ENCODE results near the gene PGAP1. TPM values are rescaled to one million over a fixed set of nuclear protein-coding genes. Genes with fewer than 3 reads are reported as not detected.
A peak's percentile ranks its signal among the peaks of the same experiment; 100 is the strongest.

PGAP1 gene
- total and polyA plus RNA-seq, 10 donors, result 0.38 to 10.1 (median 5.3) TPM

DNA sequence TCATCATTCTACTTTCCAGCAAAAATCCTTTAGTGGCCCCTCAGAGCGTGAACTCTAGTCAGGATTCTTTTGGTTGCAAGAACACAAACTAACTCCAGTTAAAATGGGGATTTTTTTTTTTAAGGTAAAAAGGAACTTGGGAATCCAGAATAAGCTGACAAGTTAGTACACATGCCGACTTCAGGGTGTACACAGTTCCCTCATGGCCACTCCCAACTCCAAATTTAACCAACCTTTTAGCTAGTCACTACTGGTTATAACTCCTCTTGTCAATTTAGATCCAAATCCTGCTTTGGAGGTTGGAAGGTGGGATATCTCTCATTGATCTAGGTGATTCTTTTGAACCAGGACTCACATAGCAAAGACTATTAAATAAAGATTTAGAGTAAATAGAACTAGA lies 5.0 kb upstream of the PGAP1 start:
- DNase-seq, result no peak
- Histone ChIP-seq H3K9me3 (no peaks in the 10 kb centered on the region), H3K36me3 (no peaks in the 10 kb centered on the region), H3K27ac (no peak overlapping the region), H3K27me3 (replicated peaks in 1 of 7) (no peaks in the 10 kb centered on the region), H3K4me1 (peaks cover 0 to 12% (median 9%) of the 10 kb centered on the region in 6 donors), H3K4me3 (no peak overlapping the region)
- TF ChIP-seq, protein P1, sequence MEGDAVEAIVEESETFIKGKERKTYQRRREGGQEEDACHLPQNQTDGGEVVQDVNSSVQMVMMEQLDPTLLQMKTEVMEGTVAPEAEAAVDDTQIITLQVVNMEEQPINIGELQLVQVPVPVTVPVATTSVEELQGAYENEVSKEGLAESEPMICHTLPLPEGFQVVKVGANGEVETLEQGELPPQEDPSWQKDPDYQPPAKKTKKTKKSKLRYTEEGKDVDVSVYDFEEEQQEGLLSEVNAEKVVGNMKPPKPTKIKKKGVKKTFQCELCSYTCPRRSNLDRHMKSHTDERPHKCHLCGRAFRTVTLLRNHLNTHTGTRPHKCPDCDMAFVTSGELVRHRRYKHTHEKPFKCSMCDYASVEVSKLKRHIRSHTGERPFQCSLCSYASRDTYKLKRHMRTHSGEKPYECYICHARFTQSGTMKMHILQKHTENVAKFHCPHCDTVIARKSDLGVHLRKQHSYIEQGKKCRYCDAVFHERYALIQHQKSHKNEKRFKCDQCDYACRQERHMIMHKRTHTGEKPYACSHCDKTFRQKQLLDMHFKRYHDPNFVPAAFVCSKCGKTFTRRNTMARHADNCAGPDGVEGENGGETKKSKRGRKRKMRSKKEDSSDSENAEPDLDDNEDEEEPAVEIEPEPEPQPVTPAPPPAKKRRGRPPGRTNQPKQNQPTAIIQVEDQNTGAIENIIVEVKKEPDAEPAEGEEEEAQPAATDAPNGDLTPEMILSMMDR (IDR thresholded peaks at IDR 0.05 in 8 of 11, conservative IDR thresholded peaks at IDR 0.05 in 3 of 11), result no peak
- TF ChIP-seq POLR2A (IDR thresholded peaks at IDR 0.05) (no peak), POLR2AphosphoS5 (IDR thresholded peaks at IDR 0.05) (no peak)
- 81 to 93% (median 86%) methylated on average over 2 of the region's 2 CpGs for WGBS, 5 donors
- intact Hi-C loops (cut with DNase I; ENCODE audit: low total_unique reads), result no loop called here

DNA sequence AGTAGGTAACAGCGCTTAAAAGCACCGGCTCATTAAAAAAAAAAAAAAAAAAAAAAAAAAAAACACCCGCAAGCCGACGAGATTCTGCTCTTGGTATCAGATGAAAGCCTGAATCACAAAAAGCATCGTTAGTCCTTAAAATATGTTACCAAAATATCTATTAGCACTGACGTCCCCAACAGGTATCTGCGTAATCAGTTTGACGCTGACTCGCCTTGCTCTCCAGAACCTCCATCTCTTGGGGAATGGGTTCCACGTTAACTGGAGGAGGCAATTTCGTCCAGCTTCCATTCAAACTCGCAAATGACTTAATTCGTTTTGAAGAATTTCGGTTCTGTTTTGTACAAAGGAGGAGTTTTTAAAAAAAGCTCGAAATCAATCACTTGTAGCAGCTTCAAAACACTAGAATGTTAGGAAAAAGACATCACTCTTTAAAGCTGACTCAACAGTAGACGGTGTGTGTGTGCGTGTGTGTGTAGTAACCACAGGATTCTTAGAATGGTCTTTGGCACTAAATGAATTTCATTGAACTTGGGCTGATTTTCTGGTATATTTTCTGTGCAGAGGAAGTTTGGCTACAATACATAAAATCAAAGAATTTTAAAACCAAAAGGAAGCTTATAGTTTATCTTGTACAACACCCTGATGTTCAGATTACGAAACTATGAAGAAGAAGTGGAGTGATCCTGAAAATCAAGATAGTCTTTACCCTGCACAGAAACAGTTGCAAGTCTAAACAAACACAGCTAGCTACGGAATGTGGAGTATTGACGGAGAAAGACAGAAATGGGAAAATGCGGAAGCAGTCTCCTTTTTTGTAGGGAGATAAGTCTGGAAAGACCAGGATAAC lies 1.1 kb upstream of the PGAP1 start:
- Histone ChIP-seq H3K4me3 (peak overlapping the region; percentile 73 to 93 (median 79)), H3K27ac (peak overlapping the region; percentile 75 to 92 (median 84)), H3K36me3 (no peaks in the 10 kb centered on the region), H3K9me3 (no peaks in the 10 kb centered on the region), H3K27me3 (replicated peaks in 1 of 7) (peaks cover 0 to 8% (median 0%) of the 10 kb centered on the region in 7 donors), H3K4me1 (peaks cover 0 to 28% (median 24%) of the 10 kb centered on the region in 6 donors)
- intact Hi-C loops (cut with DNase I; ENCODE audit: low total_unique reads), result no loop called here
- no peak for DNase-seq
- WGBS, 5 donors, result 14 to 17% (median 16%) methylated on average over 22 of the region's 22 CpGs
- TF ChIP-seq, protein P1 (IDR thresholded peaks at IDR 0.05 in 8 of 11, conservative IDR thresholded peaks at IDR 0.05 in 3 of 11), result no peak
- TF ChIP-seq POLR2AphosphoS5 (IDR thresholded peaks at IDR 0.05) (no peak), POLR2A (IDR thresholded peaks at IDR 0.05) (no peak)

DNA sequence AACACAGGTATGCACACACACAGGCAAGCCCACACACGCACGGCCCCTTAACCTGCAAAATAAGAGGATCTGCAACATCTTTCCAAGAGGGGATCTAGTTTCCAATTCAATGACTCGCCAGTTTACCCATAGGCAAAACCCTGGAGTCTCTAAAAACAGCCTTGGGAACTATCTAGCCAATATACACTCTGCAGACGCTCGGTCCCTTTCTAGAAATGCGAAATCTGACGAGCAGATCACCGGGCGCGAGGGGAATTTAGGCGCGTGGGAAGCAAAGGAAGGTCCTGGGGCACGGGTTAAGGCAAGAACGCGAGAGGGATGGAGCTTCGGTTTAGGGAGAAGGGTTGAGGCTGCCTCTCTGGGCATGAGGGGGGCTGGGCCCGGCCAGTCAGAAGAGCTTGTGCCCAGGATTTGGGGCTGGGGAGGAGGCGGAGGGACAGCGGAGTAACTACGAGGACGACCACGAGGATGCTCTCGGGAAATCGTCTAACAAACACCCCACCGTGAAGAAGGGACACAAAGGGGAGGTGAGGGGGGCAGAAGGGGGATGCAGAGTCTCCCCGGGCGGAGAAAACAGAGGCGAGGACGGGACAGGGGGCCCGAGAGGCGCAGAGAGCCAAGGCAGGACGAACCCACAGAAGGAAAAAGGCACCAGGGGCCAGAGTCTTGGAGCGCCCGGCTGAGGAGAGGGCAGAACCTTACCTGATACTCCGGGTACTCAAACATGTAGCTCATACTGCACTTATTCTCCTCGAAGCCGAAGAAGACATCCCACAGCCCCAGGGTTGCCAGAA lies 542 bp downstream of the PGAP1 start:
- intact Hi-C loops (cut with DNase I; ENCODE audit: low total_unique reads), result no loop called here
- peak; percentile 77 for DNase-seq

More for the DNA sequence above, 542 bp downstream of the PGAP1 start:
- Histone ChIP-seq H3K36me3 (no peaks in the 10 kb centered on the region), H3K27ac (peak overlapping the region; percentile 75 to 92 (median 84)), H3K4me1 (peaks cover 0 to 28% (median 24%) of the 10 kb centered on the region in 6 donors), H3K27me3 (replicated peaks in 1 of 7) (peaks cover 0 to 8% (median 0%) of the 10 kb centered on the region in 7 donors), H3K4me3 (peak overlapping the region; percentile 73 to 93 (median 79)), H3K9me3 (no peaks in the 10 kb centered on the region)
- WGBS, 5 donors, result 0 to 1% (median 1%) methylated on average over 37 of the region's 37 CpGs
- TF ChIP-seq POLR2AphosphoS5 (IDR thresholded peaks at IDR 0.05) (no peak), POLR2A (IDR thresholded peaks at IDR 0.05) (no peak)
- TF ChIP-seq, protein P1 (IDR thresholded peaks at IDR 0.05 in 8 of 11, conservative IDR thresholded peaks at IDR 0.05 in 3 of 11), result no peak
